Middle frontal gyrus (tissue), 1 donor: ENCODE measurements around the gene TMEM63B.

Experiments used
- DNase-seq: peaks from one replicate; pipeline ENCODE4 v3.0.0-alpha.2; 2015; ENCODE audit warnings: low spot score; ENCODE audit errors: extremely low spot score

TMEM63B gene

GRCh38 chr6:44117397-44118128 is 9.8 kb upstream of the TMEM63B start:
- DNase-seq, result no peak

GRCh38 chr6:44119704-44120262 is 7.6 kb upstream of the TMEM63B start:
- DNase-seq, result no peak

GRCh38 chr6:44120692-44121443 is 6.5 kb upstream of the TMEM63B start:
- no peak for DNase-seq

- no peak for DNase-seq
These were observed 4.6 kb upstream of the TMEM63B start for GRCh38 chr6:44122801-44123200.

- no peak for DNase-seq
These were observed 3.8 kb upstream of the TMEM63B start for GRCh38 chr6:44123544-44123943.

- DNase-seq, result no peak
These were observed 819 bp upstream of the TMEM63B start for GRCh38 chr6:44126320-44127149.

- DNase-seq, result no peak
These were observed 915 bp downstream of the TMEM63B start for GRCh38 chr6:44128020-44128917.

GRCh38 chr6:44129841-44130322 is 2.5 kb downstream of the TMEM63B start:
- DNase-seq, result no peak

- no peak for DNase-seq
These were observed 4.5 kb downstream of the TMEM63B start for GRCh38 chr6:44131892-44132291.

GRCh38 chr6:44132476-44132875 is 5.1 kb downstream of the TMEM63B start:
- no peak for DNase-seq

- peak; percentile 40 for DNase-seq
These were observed 5.9 kb downstream of the TMEM63B start for GRCh38 chr6:44133003-44133931.

GRCh38 chr6:44133981-44134711 is 6.8 kb downstream of the TMEM63B start:
- no peak for DNase-seq

GRCh38 chr6:44135173-44135758 is 7.9 kb downstream of the TMEM63B start:
- DNase-seq, result peak; percentile 8

GRCh38 chr6:44135875-44136274 is 8.5 kb downstream of the TMEM63B start:
- DNase-seq, result no peak

GRCh38 chr6:44138717-44139350 is 11.5 kb downstream of the TMEM63B start:
- DNase-seq, result no peak

GRCh38 chr6:44139351-44139743 is 12.0 kb downstream of the TMEM63B start:
- DNase-seq, result no peak

- DNase-seq, result no peak
These were observed 15.5 kb downstream of the TMEM63B start for GRCh38 chr6:44142835-44143234.

GRCh38 chr6:44143731-44144130 is 16.4 kb downstream of the TMEM63B start:
- DNase-seq, result no peak
